Right forelimb (tissue), 1 donor: ENCODE results near the gene CEP85.
"Not testable (repeated sequence)": the region's sequence is repeated elsewhere in the genome, so short reads cannot be mapped to it uniquely, and the experiment has no call there.

Experiments used
- DNase-seq: peaks from one replicate; pipeline ENCODE4 v3.0.0-alpha.2; 2018

CEP85 gene

GRCh38 chr1:26225033-26225831, 8.8 kb upstream of the CEP85 start:
- peak; percentile 67 for DNase-seq

GRCh38 chr1:26230682-26231081, 3.3 kb upstream of the CEP85 start:
- DNase-seq = not testable (repeated sequence)

DNA sequence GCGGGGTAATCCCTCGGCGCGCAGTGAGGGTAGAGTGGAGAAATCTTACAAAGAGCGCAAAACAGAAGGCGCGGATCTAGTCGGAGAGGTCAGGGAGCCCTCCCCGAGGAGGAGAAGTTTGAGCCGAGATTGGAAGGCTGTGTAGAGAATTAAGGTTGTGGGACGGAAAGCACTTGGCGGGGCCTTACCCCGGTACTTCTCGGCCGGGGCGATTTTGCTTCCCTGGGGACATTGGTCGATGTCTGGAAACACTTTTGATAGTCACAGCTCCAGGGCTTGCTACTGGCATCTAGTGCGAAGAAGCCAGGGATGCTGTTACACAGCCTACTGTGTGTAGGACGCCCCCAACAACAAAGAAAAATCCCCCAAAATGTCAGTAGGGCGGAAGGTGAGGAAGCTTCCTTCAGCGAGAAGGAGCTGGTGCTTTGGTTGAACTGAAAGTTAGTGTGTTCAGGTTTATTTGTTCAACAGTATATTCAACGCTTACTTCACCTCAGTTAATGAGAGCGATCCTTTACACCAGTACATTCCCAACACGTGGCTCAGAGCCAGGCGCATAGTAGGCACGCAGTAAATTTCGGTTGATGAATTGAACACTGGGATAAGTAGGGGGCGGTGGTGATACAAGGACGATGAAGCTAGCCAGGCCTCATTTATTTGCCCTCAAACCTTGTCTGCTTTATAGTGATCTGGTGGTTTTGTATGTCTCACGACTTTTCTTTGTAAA, 807 bp downstream of the CEP85 start:
- no peak for DNase-seq

GRCh38 chr1:26237230-26237966, 3.4 kb downstream of the CEP85 start:
- DNase-seq = no peak

DNA sequence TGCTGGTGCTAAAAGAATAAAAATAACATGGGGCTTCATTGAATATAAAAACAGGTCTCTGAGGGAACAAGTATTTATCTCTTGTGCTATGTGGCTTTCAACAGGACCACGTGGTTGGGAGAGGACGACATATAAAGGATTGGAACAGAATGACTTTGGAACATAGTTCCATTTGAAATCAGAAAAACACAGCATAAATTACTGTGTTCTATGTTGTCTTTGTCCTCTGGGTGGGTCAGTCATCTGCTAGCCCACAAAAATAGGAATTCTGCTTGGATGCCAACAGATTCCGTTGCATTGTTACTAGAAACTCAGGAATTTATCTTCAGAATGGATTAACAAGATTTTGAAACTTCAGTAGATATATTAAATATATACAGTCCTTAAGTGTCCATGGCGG, 5.9 kb downstream of the CEP85 start:
- no peak for DNase-seq

DNA sequence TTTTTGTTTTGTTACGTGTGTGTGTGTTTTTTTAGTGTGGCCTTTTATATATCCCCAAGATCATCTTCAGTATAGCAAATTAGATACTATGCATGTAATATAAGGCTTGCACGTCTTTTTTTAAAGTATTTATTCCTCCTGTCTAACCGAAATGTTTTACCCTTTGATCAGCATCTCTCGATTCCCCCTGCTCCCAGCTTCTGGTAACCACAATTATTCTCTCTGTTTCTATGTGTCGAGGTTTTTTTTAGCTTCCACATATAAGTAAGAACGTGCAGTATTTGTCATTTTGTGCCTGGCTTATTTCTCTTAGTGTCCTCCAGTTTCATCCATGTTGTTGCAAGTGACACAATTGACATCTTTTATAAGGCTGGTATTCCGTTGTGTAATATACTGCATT, 18.7 kb downstream of the CEP85 start:
- DNase-seq = no peak

DNA sequence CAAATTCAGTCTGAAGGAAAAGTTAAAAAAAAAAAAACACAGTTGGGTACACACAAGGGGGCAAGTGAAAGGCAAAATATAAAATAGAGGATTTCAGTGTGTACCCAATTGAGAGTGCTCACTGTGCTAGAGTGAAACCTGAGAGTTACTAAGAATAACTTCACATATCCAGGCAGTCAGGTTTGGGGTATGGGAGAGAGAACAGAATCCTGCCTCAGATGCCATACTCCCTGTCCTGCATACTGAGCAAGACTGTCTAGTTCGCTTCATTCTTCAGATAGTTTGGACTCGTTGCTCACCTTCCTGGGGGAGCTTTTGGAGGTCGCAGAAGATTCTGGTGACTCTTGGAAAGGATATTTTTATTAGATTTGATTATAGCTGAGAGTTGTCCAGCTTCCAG, 20.4 kb downstream of the CEP85 start:
- DNase-seq = no peak

DNA sequence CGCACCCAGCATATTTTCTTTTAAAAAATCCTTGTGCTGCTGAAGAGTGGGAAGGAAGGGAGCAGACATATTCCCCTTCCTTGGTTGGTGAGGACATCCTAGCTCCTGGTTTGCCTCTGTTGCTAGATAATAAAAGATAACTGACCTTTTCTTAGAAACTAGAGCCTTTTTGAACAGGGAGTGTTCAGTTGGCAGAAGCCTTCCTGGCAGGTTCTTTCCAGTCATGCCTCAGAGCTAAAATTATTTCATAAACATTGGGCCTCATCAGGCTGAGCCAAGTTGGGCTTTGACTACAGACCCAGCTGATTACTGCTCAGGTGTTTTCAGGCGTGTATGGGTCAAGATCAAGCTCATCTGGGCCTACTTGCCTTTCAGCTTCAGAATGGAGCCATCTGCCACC, 23.2 kb downstream of the CEP85 start:
- no peak for DNase-seq

DNA sequence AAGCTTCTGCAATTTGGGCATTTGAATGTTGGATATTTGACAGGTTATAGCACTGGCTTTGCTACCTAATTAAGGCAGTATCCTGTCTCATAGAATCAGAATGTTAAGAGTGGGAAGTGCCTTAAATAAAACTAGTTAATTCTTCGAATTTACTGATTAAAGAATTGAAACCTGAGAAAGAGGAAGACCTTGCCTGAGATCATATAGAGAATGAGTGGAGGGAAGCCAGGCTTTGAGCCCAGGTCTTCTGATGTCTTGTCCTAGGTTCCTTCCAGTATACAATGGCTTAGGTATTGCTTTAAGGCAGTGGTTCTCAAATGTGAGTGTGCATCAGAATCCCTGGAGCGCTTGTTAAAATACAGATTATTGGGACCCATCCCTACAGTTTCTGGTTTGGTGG, 25.0 kb downstream of the CEP85 start:
- DNase-seq = no peak

DNA sequence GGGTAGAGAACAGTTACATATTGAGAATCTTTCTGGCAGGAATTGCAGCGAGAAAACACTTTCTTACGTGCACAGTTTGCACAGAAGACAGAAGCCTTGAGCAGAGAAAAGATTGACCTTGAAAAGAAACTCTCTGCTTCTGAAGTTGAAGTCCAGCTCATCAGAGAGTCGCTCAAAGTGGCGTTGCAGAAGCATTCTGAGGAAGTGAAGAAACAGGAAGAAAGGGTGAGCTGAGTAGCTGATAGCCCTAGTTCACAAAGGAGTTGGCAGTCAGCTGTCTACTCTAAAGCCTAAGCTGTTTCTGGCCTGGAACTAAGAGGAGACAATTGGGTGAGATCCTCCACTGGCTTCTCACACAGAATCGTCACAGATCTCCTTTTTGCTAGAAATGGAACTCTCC, 25.6 kb downstream of the CEP85 start:
- DNase-seq = no peak

- DNase-seq = no peak
Measured at GRCh38 chr1:26263212-26263611, 29.2 kb downstream of the CEP85 start.

- no peak for DNase-seq
Measured at GRCh38 chr1:26265405-26265804, 31.4 kb downstream of the CEP85 start.

- no peak for DNase-seq
Measured at GRCh38 chr1:26268290-26269197, 34.5 kb downstream of the CEP85 start.

GRCh38 chr1:26269198-26269550, 35.2 kb downstream of the CEP85 start:
- no peak for DNase-seq

- no peak for DNase-seq
Measured at GRCh38 chr1:26274801-26275425, 40.9 kb downstream of the CEP85 start.

GRCh38 chr1:26275580-26276431, 41.8 kb downstream of the CEP85 start:
- DNase-seq = peak; percentile 86

- DNase-seq = no peak
Measured at GRCh38 chr1:26276432-26276838, 42.4 kb downstream of the CEP85 start.

- no peak for DNase-seq
Measured at GRCh38 chr1:26277261-26277661, 43.3 kb downstream of the CEP85 start.

DNA sequence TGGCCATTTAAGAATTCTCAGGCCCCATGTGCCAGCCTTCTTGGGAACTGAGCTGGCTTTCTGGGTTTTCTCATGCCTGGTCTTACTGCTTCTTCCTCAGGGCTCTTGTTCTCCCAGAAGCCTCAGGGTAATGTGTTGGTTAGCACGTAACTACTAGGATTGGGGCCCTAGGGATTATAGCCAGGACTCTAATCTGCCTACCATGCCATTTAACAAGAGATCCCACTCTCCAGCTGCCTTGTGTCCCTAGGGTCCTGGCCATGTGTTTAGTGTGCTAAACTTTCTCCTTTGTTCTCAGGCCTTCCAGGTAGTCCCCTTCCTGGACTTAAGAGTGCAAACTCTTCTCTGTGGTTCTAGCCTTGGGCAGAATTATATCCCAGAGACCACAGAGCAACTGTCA, 43.7 kb downstream of the CEP85 start:
- no peak for DNase-seq

DNA sequence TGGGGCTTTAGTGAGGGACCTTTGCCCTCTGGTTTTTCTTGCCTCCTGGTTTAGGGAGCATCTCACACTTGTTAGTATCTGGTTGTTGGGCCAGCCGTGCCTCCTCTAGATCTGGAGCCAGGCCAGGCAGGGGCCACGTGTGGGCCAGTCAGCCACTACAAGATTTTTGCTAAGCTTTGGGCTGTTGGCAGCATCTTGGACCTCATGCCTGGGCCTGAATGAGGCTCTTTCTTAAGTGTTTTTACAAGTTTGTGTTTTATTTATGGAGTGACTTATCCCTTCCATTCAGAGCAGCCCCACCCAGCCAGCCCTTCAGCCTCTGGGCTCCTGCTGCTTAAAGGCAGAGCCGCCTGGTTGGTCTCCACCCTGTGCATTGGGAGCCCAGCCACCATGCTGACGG, 44.3 kb downstream of the CEP85 start:
- DNase-seq = no peak

DNA sequence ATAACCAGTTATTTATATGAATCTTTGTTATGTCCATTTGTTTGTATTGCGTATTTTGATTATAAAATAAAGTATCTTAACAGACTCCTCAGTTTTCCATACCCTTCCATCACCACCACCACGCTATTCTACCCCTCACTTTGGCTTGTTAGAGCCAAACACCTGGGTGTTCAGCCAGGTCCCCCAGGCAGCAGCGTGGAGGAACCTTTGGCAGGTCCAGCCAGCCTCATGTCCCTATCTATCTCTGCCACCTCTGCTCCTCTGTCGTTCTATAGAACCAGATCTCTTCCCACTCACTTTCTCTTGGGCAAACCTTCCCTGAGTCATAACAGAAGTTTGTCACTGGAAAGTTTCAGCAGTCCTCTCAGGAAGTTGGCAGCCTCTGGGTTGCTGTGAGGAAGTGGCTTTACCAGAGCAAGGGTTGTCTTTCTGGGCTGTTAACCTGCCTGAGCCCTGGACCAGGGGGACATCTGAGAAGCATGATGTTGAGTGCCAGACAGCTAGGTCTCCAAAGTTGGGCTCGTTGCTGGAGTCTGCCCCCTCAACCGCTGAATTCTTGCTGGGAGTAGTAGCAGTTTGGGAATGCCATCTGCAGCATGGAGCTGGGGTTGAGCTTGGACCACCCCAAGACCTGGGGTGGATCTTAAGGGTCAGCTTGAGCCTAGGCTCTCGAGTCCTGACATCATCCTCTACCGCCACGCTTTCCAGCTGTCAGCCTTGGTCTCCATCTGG, 44.9 kb downstream of the CEP85 start:
- no peak for DNase-seq
